ENCODE measurements around the gene DDX59. TPM values are rescaled to one million over a fixed set of nuclear protein-coding genes. Genes with fewer than 3 reads are reported as not detected.

Gene DDX59
- polyA plus RNA-seq, 1 experiment, result 15.0 TPM

DNA sequence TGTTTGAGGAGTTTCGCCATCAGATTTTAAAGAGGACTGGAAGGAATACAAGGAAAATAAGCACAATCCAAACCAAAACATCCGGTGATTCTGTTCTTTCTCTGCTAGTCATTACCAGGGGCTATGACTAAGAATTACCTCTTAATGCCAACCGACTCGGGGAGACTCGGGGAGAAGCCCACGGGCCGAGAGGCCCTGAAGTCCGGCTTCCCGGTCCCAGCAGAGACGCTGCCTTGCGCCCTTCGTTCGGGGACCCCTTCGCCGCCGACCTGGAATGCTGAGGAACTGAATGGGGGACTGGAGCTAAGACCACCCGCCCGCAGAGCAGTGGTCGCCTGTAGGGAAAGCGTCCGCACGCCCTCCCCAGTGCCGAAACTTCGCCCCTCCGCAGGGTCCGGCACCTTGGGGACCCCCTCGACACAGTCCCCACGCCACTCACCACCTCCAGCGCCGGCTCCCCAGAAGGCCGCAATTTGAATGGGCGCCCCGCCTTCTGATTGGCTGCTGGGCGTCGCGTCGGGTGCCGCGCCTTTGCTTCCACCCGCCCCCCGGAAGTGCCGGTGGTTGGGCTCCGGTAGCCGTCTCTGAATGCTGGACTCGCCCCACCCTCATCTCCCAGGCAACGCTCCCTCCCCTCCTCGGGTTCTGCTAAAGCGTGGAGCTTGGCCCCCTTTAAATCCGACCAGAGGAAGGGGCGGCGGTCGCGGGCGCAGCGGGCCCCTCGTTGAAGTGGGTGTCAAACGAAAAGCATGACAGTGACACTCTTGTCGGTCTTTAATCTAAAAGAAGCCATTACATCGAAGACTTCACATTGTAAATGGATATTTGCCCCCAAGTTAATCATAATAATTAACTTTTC is 49.2 kb downstream of the DDX59 start, which contains the start of gene KIF14:
TSS of gene KIF14 (minus strand) at position 479 of the 859 bp plus-strand sequence. CDS start 2,028 bp downstream, outside the sequence.
- peak within 1 kb of the TSS; percentile 83 for H3K27ac ChIP-seq (ENCODE audit: low read depth, low read length)
- ChIA-PET POLR2A (interaction anchor here (2.9 kb wide), 1 partner anchor 49 kb away, joined by 29 read pairs; the partner anchor contains the start of gene DDX59), CTCF (interaction anchor here (0.6 to 6.8 kb wide), 3 partner anchors 112 to 221 kb away, joined by 3 to 89 read pairs (median 10); no protein-coding TSS in a partner anchor)
- TF ChIP-seq, protein P1, sequence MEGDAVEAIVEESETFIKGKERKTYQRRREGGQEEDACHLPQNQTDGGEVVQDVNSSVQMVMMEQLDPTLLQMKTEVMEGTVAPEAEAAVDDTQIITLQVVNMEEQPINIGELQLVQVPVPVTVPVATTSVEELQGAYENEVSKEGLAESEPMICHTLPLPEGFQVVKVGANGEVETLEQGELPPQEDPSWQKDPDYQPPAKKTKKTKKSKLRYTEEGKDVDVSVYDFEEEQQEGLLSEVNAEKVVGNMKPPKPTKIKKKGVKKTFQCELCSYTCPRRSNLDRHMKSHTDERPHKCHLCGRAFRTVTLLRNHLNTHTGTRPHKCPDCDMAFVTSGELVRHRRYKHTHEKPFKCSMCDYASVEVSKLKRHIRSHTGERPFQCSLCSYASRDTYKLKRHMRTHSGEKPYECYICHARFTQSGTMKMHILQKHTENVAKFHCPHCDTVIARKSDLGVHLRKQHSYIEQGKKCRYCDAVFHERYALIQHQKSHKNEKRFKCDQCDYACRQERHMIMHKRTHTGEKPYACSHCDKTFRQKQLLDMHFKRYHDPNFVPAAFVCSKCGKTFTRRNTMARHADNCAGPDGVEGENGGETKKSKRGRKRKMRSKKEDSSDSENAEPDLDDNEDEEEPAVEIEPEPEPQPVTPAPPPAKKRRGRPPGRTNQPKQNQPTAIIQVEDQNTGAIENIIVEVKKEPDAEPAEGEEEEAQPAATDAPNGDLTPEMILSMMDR (IDR thresholded peaks at IDR 0.05; ENCODE audit: low read depth, low read length), result no peak
- H3K27me3 ChIP-seq (ENCODE audit: control insufficient read depth, insufficient read depth, low read length), result no peaks in the 10 kb centered on the region
- peak within 1 kb of the TSS; percentile 90 for H3K4me3 ChIP-seq (ENCODE audit: low read depth, low read length)
- peak; percentile 61 for DNase-seq (ENCODE audit: low read depth, low spot score)
- no peaks in the 10 kb centered on the region for H3K9me3 ChIP-seq (ENCODE audit: control insufficient read depth, insufficient read depth, low read length)

DNA sequence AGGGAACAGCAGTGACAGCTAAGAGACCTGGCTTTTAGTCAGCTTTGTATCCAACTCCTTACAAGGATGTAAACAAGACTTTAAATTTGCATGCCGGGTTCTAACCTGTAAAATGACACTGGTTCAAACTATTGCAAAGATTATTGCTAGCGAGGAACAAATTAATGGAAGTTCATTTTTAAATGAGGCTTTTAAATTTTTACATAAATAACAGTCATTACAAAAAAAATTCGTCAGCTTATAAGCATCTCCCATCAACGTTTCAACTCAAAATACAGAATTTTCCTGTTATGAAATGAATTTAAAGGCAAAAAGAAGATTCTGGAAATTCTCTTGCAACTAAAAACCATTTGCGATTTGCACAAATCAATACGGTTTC is 49.8 kb downstream of the DDX59 start:
- no peak for DNase-seq (ENCODE audit: low read depth, low spot score)
- CTCF ChIA-PET, result interaction anchor here (0.6 to 6.8 kb wide), 2 partner anchors 113 to 217 kb away, joined by 10 to 89 read pairs; no protein-coding TSS in a partner anchor
- POLR2A ChIA-PET, result interaction anchor here (2.9 kb wide), 1 partner anchor 50 kb away, joined by 29 read pairs; the partner anchor contains the start of gene DDX59
- TF ChIP-seq, protein P1 (IDR thresholded peaks at IDR 0.05; ENCODE audit: low read depth, low read length), result no peak
- Histone ChIP-seq H3K9me3 (ENCODE audit: control insufficient read depth, insufficient read depth, low read length) (no peaks in the 10 kb centered on the region), H3K27me3 (ENCODE audit: control insufficient read depth, insufficient read depth, low read length) (no peaks in the 10 kb centered on the region), H3K4me3 (ENCODE audit: low read depth, low read length) (peak overlapping the region; percentile 90), H3K27ac (ENCODE audit: low read depth, low read length) (no peak overlapping the region)

DNA sequence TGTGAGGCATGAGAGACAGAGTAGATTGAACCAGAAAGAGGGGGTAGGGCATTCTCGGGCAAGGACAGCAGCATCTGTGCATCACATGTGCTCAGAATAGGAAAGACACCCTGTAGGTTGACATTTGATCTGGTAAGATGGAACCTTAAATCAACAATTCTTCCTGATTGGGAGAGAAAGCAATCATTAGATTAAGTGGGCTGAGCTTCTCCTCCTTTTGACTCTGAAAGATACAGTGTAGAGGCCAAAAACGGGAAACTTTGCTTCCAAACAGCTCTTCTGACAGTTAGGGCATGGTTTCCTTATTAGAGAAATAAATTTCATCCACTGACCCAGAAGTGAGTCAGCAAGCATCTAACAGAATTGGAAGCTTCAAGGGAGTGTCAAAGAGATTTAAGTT is 58.9 kb downstream of the DDX59 start:
- H3K27me3 ChIP-seq (ENCODE audit: control insufficient read depth, insufficient read depth, low read length), result no peaks in the 10 kb centered on the region
- DNase-seq (ENCODE audit: low read depth, low spot score), result peak; percentile 6
- no peak overlapping the region for H3K27ac ChIP-seq (ENCODE audit: low read depth, low read length)
- no peak overlapping the region for H3K4me3 ChIP-seq (ENCODE audit: low read depth, low read length)
- ChIA-PET POLR2A (no interaction called here), CTCF (interaction anchor here (0.9 to 2.4 kb wide), 3 partner anchors 11 to 52 kb away, joined by 3 to 13 read pairs (median 3); no protein-coding TSS in a partner anchor)
- TF ChIP-seq, protein P1 (IDR thresholded peaks at IDR 0.05; ENCODE audit: low read depth, low read length), result no peak
- H3K9me3 ChIP-seq (ENCODE audit: control insufficient read depth, insufficient read depth, low read length), result no peaks in the 10 kb centered on the region

DNA sequence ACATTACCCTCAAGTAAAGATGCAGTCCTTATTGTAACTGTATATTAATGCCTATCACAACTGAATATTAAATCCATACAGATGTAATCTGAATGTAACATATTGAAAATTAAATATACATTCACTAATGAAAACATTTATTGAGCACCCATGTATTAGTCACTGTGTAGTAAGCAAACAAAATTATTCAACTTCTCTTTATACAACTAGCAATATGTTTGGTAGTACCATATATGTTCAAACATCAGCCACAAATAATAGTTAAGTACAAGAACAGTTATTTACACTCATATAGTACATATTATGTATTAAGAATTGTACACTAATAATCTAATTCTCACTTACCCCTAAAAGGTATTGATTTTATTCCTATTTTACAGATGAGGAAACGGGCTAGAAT is 67.1 kb downstream of the DDX59 start:
- no peak for DNase-seq (ENCODE audit: low read depth, low spot score)
- H3K4me3 ChIP-seq (ENCODE audit: low read depth, low read length), result no peak overlapping the region
- POLR2A ChIA-PET, result no interaction called here
- H3K9me3 ChIP-seq (ENCODE audit: control insufficient read depth, insufficient read depth, low read length), result no peaks in the 10 kb centered on the region
- CTCF ChIA-PET, result no interaction called here
- no peaks in the 10 kb centered on the region for H3K27me3 ChIP-seq (ENCODE audit: control insufficient read depth, insufficient read depth, low read length)
- TF ChIP-seq, protein P1 (IDR thresholded peaks at IDR 0.05; ENCODE audit: low read depth, low read length), result no peak
- no peak overlapping the region for H3K27ac ChIP-seq (ENCODE audit: low read depth, low read length)

Other genes with a start within 250 kb of the DDX59 start
- gene KIF14, start 49.2 kb downstream of the DDX59 start, polyA plus RNA-seq (2011; rRNA removed), result 1.5 and 2.9 TPM in 2 replicates
- 18.0 and 24.2 TPM in 2 replicates for gene CAMSAP2, start 69.0 kb upstream of the DDX59 start, polyA plus RNA-seq (2011; rRNA removed)
- not detected in 2 replicates for gene GPR25, start 203.1 kb upstream of the DDX59 start, polyA plus RNA-seq (2011; rRNA removed)
- 0.02 and 0.16 TPM in 2 replicates for gene INAVA, start 225.0 kb upstream of the DDX59 start, polyA plus RNA-seq (2011; rRNA removed)